Measurements from ENCODE around the gene TPGS1. TPM values are rescaled to one million over a fixed set of nuclear protein-coding genes. Genes with fewer than 3 reads are reported as not detected.
A peak's percentile ranks its signal among the peaks of the same experiment; 100 is the strongest.

The TPGS1 gene
- total RNA-seq, 1 experiment from 2014 or later: 13.8 TPM

- BruUV-seq (replicated peaks): no TSS peak
- ChIA-PET POLR2A (ENCODE audit: unreplicated experiment) (no interaction called here), CTCF (no interaction called here)
Observed at GRCh38 chr19:533364-534058, 26.2 kb downstream of the TPGS1 start.

GRCh38 chr19:534088-534487 lies 26.8 kb downstream of the TPGS1 start:
- Histone ChIP-seq H3K27me3 (ENCODE audit: insufficient read depth, low read depth) (no peaks in the 10 kb centered on the region), H2AFZ (no peak overlapping the region), H3K4me1 (replicated peaks; ENCODE audit: insufficient read depth) (peaks cover 40% of the 10 kb centered on the region), H3K4me2 (peak overlapping the region; percentile 96), H3K27ac (no peak overlapping the region), H3F3A (ENCODE audit: insufficient read depth, low read depth) (peaks cover 24% of the 10 kb centered on the region; the same call in 1 of the 2 replicates), H3K9me3 (ENCODE audit: insufficient read depth, low read depth) (no peaks in the 10 kb centered on the region), H4K20me1 (ENCODE audit: insufficient read depth) (peaks cover 42% of the 10 kb centered on the region), H3K4me3 (no peak overlapping the region), H3K9me2 (ENCODE audit: insufficient read depth) (no peaks in the 10 kb centered on the region), H3K79me2 (ENCODE audit: low read depth) (peaks cover 36% of the 10 kb centered on the region), H3K36me3 (ENCODE audit: low read depth) (peaks cover 10% of the 10 kb centered on the region; the same call in 1 of the 2 replicates)
- CTCF ChIA-PET: no interaction called here
- TF ChIP-seq EZH2 (IDR thresholded peaks at IDR 0.05; ENCODE audit: low read depth) (no peak), CTCF (conservative IDR thresholded peaks at IDR 0.05) (no peak)
- no TSS peak for BruUV-seq (replicated peaks)
- no peak for DNase-seq
- intact Hi-C loops (cut with micrococcal nuclease; ENCODE audit: unreplicated experiment): loop anchor here (2.0 kb wide), 1 partner anchor 129 kb away; the partner anchor contains the start of gene RNF126
- POLR2A ChIA-PET (ENCODE audit: unreplicated experiment): no interaction called here

More at GRCh38 chr19:533364-534058, 26.2 kb downstream of the TPGS1 start:
- Histone ChIP-seq H3K4me3 (peak overlapping the region; percentile 97), H3F3A (ENCODE audit: insufficient read depth, low read depth) (peaks cover 27% of the 10 kb centered on the region; the same call in 1 of the 2 replicates), H3K36me3 (ENCODE audit: low read depth) (peaks cover 10% of the 10 kb centered on the region; the same call in 1 of the 2 replicates), H3K4me2 (peak overlapping the region; percentile 96), H3K79me2 (ENCODE audit: low read depth) (peaks cover 36% of the 10 kb centered on the region), H3K4me1 (replicated peaks; ENCODE audit: insufficient read depth) (peaks cover 42% of the 10 kb centered on the region), H3K27ac (no peak overlapping the region), H3K9me2 (ENCODE audit: insufficient read depth) (no peaks in the 10 kb centered on the region), H3K27me3 (ENCODE audit: insufficient read depth, low read depth) (no peaks in the 10 kb centered on the region), H3K9me3 (ENCODE audit: insufficient read depth, low read depth) (no peaks in the 10 kb centered on the region), H4K20me1 (ENCODE audit: insufficient read depth) (peaks cover 39% of the 10 kb centered on the region), H2AFZ (no peak overlapping the region)
- DNase-seq: no peak
- intact Hi-C loops (cut with micrococcal nuclease; ENCODE audit: unreplicated experiment): loop anchor here (2.0 kb wide), 1 partner anchor 129 kb away; the partner anchor contains the start of gene RNF126
- TF ChIP-seq EZH2 (IDR thresholded peaks at IDR 0.05; ENCODE audit: low read depth): no peak
- no peak for TF ChIP-seq CTCF (conservative IDR thresholded peaks at IDR 0.05)

GRCh38 chr19:535017-535835 lies 27.9 kb downstream of the TPGS1 start:
- Histone ChIP-seq H3K9me3 (ENCODE audit: insufficient read depth, low read depth) (no peaks in the 10 kb centered on the region), H3K79me2 (ENCODE audit: low read depth) (peaks cover 36% of the 10 kb centered on the region), H3K9me2 (ENCODE audit: insufficient read depth) (no peaks in the 10 kb centered on the region), H2AFZ (no peak overlapping the region), H3F3A (ENCODE audit: insufficient read depth, low read depth) (peaks cover 22% of the 10 kb centered on the region; the same call in 1 of the 2 replicates), H3K27ac (peak overlapping the region; percentile 13; the same call in 1 of the 2 replicates), H3K36me3 (ENCODE audit: low read depth) (peaks cover 10% of the 10 kb centered on the region; the same call in 1 of the 2 replicates), H3K4me2 (peak overlapping the region; percentile 63), H3K4me1 (replicated peaks; ENCODE audit: insufficient read depth) (peaks cover 38% of the 10 kb centered on the region), H4K20me1 (ENCODE audit: insufficient read depth) (peaks cover 42% of the 10 kb centered on the region), H3K27me3 (ENCODE audit: insufficient read depth, low read depth) (no peaks in the 10 kb centered on the region), H3K4me3 (no peak overlapping the region; the same call in 1 of the 2 replicates)
- BruUV-seq (replicated peaks): no TSS peak
- POLR2A ChIA-PET (ENCODE audit: unreplicated experiment): interaction anchor here (0.5 to 0.6 kb wide), 3 partner anchors 37 to 141 kb away, joined by 3 to 8 read pairs (median 3); no protein-coding TSS in a partner anchor
- peak; percentile 93 to 97 for DNase-seq
- peak; percentile 49; the same call in 1 of the 2 replicates for TF ChIP-seq CTCF (conservative IDR thresholded peaks at IDR 0.05)
- TF ChIP-seq EZH2 (IDR thresholded peaks at IDR 0.05; ENCODE audit: low read depth): no peak
- intact Hi-C loops (cut with micrococcal nuclease; ENCODE audit: unreplicated experiment): loop anchor here (1.0 to 2.0 kb wide), 3 partner anchors 37 to 128 kb away; partner anchors contain the start of genes BSG and RNF126
- CTCF ChIA-PET: interaction anchor here (0.7 kb wide), 1 partner anchor 308 kb away, joined by 4 read pairs; no protein-coding TSS in a partner anchor

Data from PC-9 (cell line).